ENCODE data around the gene SLC27A2.

SLC27A2 gene

DNA sequence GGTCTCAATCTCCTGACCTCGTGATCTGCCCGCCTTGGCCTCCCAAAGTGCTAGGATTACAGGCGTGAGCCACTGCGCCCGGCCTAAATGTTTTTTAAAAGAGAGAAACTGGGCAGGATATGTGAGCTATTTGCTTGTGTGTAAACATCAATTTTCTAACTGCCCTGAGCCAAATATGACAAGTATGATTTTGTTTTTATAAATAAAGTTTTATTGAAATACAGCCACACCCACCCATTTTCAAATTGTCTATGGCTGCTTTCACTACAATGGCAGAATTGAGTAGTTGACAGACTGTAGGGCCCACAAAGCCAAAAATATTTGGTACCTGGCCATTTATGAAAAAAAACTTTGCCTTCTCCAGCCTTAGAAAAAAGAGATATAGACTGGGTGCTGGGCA is 99.4 kb downstream of the SLC27A2 start:
- no peak for DNase-seq
